HG03108 (cell line): ENCODE results near the gene VAPA.

Experiments used
- ATAC-seq: cut with Tn5 transposase; IDR thresholded peaks from one replicate; pipeline ENCODE4 v1.9.1; 2021; ENCODE audit warnings: moderate library complexity; ENCODE audit not compliant: unreplicated experiment

The VAPA gene

GRCh38 chr18:9913526-9914333 is at the start of gene VAPA:
VAPA (plus strand) TSS chr18:9914016; CDS start chr18:9914257, 241 bp downstream.
- ATAC-seq, result peak; percentile 76

- ATAC-seq, result no peak
These were observed 47.9 kb upstream of the VAPA start for GRCh38 chr18:9865764-9866490.

- ATAC-seq, result no peak
These were observed 47.2 kb upstream of the VAPA start for GRCh38 chr18:9866627-9867026.

GRCh38 chr18:9867071-9867594 is 46.7 kb upstream of the VAPA start:
- ATAC-seq, result no peak

GRCh38 chr18:9868857-9869714 is 44.7 kb upstream of the VAPA start:
- ATAC-seq, result no peak

- peak; percentile 49 for ATAC-seq
These were observed 43.9 kb upstream of the VAPA start for GRCh38 chr18:9869715-9870430.

- ATAC-seq, result no peak
These were observed 43.3 kb upstream of the VAPA start for GRCh38 chr18:9870431-9871008.

- no peak for ATAC-seq
These were observed 42.5 kb upstream of the VAPA start for GRCh38 chr18:9871244-9871746.

GRCh38 chr18:9872823-9873222 is 41.0 kb upstream of the VAPA start:
- no peak for ATAC-seq

GRCh38 chr18:9874728-9875127 is 39.1 kb upstream of the VAPA start:
- ATAC-seq, result no peak

- no peak for ATAC-seq
These were observed 37.5 kb upstream of the VAPA start for GRCh38 chr18:9876212-9876866.

- no peak for ATAC-seq
These were observed 36.8 kb upstream of the VAPA start for GRCh38 chr18:9876867-9877654.

GRCh38 chr18:9877655-9878014 is 36.2 kb upstream of the VAPA start:
- ATAC-seq, result no peak

- no peak for ATAC-seq
These were observed 35.7 kb upstream of the VAPA start for GRCh38 chr18:9878095-9878494.

- no peak for ATAC-seq
These were observed 35.0 kb upstream of the VAPA start for GRCh38 chr18:9878783-9879242.

GRCh38 chr18:9884090-9884489 is 29.7 kb upstream of the VAPA start:
- ATAC-seq, result no peak

GRCh38 chr18:9884532-9885140 is 29.2 kb upstream of the VAPA start:
- ATAC-seq, result no peak
